ENCODE results near the gene DTNB.
"Not testable (repeated sequence)": the region's sequence is repeated elsewhere in the genome, so short reads cannot be mapped to it uniquely, and the experiment has no call there.

Gene DTNB

GRCh38 chr2:25411753-25412152 lies 261.6 kb downstream of the DTNB start:
- Histone ChIP-seq H3K36me3 (ENCODE audit: control insufficient read depth, insufficient read depth, low read length) (no peaks in the 10 kb centered on the region), H3K27ac (ENCODE audit: low read depth, low read length, severe bottlenecking) (no peak overlapping the region), H3K9me3 (ENCODE audit: control insufficient read depth, low read length) (no peaks in the 10 kb centered on the region), H3K4me1 (ENCODE audit: control insufficient read depth, insufficient read depth, low read length, poor library complexity, severe bottlenecking) (no peaks in the 10 kb centered on the region), H3K4me3 (ENCODE audit: extremely low read depth, insufficient read depth, low read length, poor library complexity, severe bottlenecking) (no peak overlapping the region)
- 80 to 86% methylated on average over 4 to 5 of the region's 6 CpGs for WGBS, 2 experiments (ENCODE audit: insufficient coverage in 2 of 2)

- no peak overlapping the region for H3K27ac ChIP-seq (ENCODE audit: low read depth, low read length, severe bottlenecking)
- no peaks in the 10 kb centered on the region for H3K36me3 ChIP-seq (ENCODE audit: control insufficient read depth, insufficient read depth, low read length)
- H3K4me1 ChIP-seq (ENCODE audit: control insufficient read depth, insufficient read depth, low read length, poor library complexity, severe bottlenecking), result no peaks in the 10 kb centered on the region
- H3K9me3 ChIP-seq (ENCODE audit: control insufficient read depth, low read length), result no peaks in the 10 kb centered on the region
- WGBS, 2 experiments (ENCODE audit: insufficient coverage in 2 of 2), result 93 to 98% methylated on average over 5 to 6 of the region's 8 CpGs
- no peak overlapping the region for H3K4me3 ChIP-seq (ENCODE audit: extremely low read depth, insufficient read depth, low read length, poor library complexity, severe bottlenecking)
Measured at GRCh38 chr2:25411281-25411680, 262.1 kb downstream of the DTNB start.

- no peaks in the 10 kb centered on the region for H3K36me3 ChIP-seq (ENCODE audit: control insufficient read depth, insufficient read depth, low read length)
- no peak overlapping the region for H3K4me3 ChIP-seq (ENCODE audit: extremely low read depth, insufficient read depth, low read length, poor library complexity, severe bottlenecking)
- H3K9me3 ChIP-seq (ENCODE audit: control insufficient read depth, low read length), result no peaks in the 10 kb centered on the region
- 83 to 94% methylated on average over 1 to 4 of the region's 6 CpGs for WGBS, 2 experiments (ENCODE audit: insufficient coverage in 2 of 2)
- no peaks in the 10 kb centered on the region for H3K4me1 ChIP-seq (ENCODE audit: control insufficient read depth, insufficient read depth, low read length, poor library complexity, severe bottlenecking)
- no peak overlapping the region for H3K27ac ChIP-seq (ENCODE audit: low read depth, low read length, severe bottlenecking)
Measured at GRCh38 chr2:25410370-25410769, 263.0 kb downstream of the DTNB start.

- Histone ChIP-seq H3K9me3 (ENCODE audit: control insufficient read depth, low read length) (no peaks in the 10 kb centered on the region), H3K36me3 (ENCODE audit: control insufficient read depth, insufficient read depth, low read length) (no peaks in the 10 kb centered on the region), H3K27ac (ENCODE audit: low read depth, low read length, severe bottlenecking) (no peak overlapping the region), H3K4me3 (ENCODE audit: extremely low read depth, insufficient read depth, low read length, poor library complexity, severe bottlenecking) (no peak overlapping the region), H3K4me1 (ENCODE audit: control insufficient read depth, insufficient read depth, low read length, poor library complexity, severe bottlenecking) (no peaks in the 10 kb centered on the region)
- WGBS, 2 experiments (ENCODE audit: insufficient coverage in 2 of 2), result 89 to 93% methylated on average over 3 of the region's 3 CpGs
Measured at GRCh38 chr2:25409468-25409867, 263.9 kb downstream of the DTNB start.

- Histone ChIP-seq H3K27ac (ENCODE audit: low read depth, low read length, severe bottlenecking) (no peak overlapping the region), H3K9me3 (ENCODE audit: control insufficient read depth, low read length) (no peaks in the 10 kb centered on the region), H3K4me3 (ENCODE audit: extremely low read depth, insufficient read depth, low read length, poor library complexity, severe bottlenecking) (no peak overlapping the region), H3K4me1 (ENCODE audit: control insufficient read depth, insufficient read depth, low read length, poor library complexity, severe bottlenecking) (no peaks in the 10 kb centered on the region), H3K36me3 (ENCODE audit: control insufficient read depth, insufficient read depth, low read length) (no peaks in the 10 kb centered on the region)
- 75 to 100% methylated on average over 1 of the region's 1 CpG for WGBS, 2 experiments (ENCODE audit: insufficient coverage in 2 of 2)
Measured at GRCh38 chr2:25409044-25409443, 264.3 kb downstream of the DTNB start.

- no peaks in the 10 kb centered on the region for H3K36me3 ChIP-seq (ENCODE audit: control insufficient read depth, insufficient read depth, low read length)
- no peaks in the 10 kb centered on the region for H3K4me1 ChIP-seq (ENCODE audit: control insufficient read depth, insufficient read depth, low read length, poor library complexity, severe bottlenecking)
- H3K4me3 ChIP-seq (ENCODE audit: extremely low read depth, insufficient read depth, low read length, poor library complexity, severe bottlenecking), result no peak overlapping the region
- H3K27ac ChIP-seq (ENCODE audit: low read depth, low read length, severe bottlenecking), result no peak overlapping the region
- 89 to 95% methylated on average over 9 of the region's 9 CpGs for WGBS, 2 experiments (ENCODE audit: insufficient coverage in 2 of 2)
- H3K9me3 ChIP-seq (ENCODE audit: control insufficient read depth, low read length), result no peaks in the 10 kb centered on the region
Measured at GRCh38 chr2:25405611-25406295, 267.6 kb downstream of the DTNB start.

- not testable (repeated sequence) for H3K9me3 ChIP-seq (ENCODE audit: control insufficient read depth, low read length); H3K27ac ChIP-seq (ENCODE audit: low read depth, low read length, severe bottlenecking); H3K36me3 ChIP-seq (ENCODE audit: control insufficient read depth, insufficient read depth, low read length); H3K4me1 ChIP-seq (ENCODE audit: control insufficient read depth, insufficient read depth, low read length, poor library complexity, severe bottlenecking); H3K4me3 ChIP-seq (ENCODE audit: extremely low read depth, insufficient read depth, low read length, poor library complexity, severe bottlenecking)
- WGBS, 2 experiments (ENCODE audit: insufficient coverage in 2 of 2), result 94% methylated on average over 7 to 11 of the region's 13 CpGs
Measured at GRCh38 chr2:25403120-25403760, 270.1 kb downstream of the DTNB start.

- no peaks in the 10 kb centered on the region for H3K9me3 ChIP-seq (ENCODE audit: control insufficient read depth, low read length)
- H3K36me3 ChIP-seq (ENCODE audit: control insufficient read depth, insufficient read depth, low read length), result no peaks in the 10 kb centered on the region
- WGBS, 2 experiments (ENCODE audit: insufficient coverage in 2 of 2), result 100% methylated on average over 1 to 2 of the region's 3 CpGs
- H3K4me3 ChIP-seq (ENCODE audit: extremely low read depth, insufficient read depth, low read length, poor library complexity, severe bottlenecking), result no peak overlapping the region
- no peak overlapping the region for H3K27ac ChIP-seq (ENCODE audit: low read depth, low read length, severe bottlenecking)
- H3K4me1 ChIP-seq (ENCODE audit: control insufficient read depth, insufficient read depth, low read length, poor library complexity, severe bottlenecking), result peaks cover 4% of the 10 kb centered on the region
Measured at GRCh38 chr2:25402477-25402876, 270.9 kb downstream of the DTNB start.

- WGBS, 2 experiments (ENCODE audit: insufficient coverage in 2 of 2), result 89 to 96% methylated on average over 7 of the region's 8 CpGs
Measured at GRCh38 chr2:25401307-25402026, 271.9 kb downstream of the DTNB start.

GRCh38 chr2:25400576-25401216 lies 272.7 kb downstream of the DTNB start:
- Histone ChIP-seq H3K9me3 (ENCODE audit: control insufficient read depth, low read length) (no peaks in the 10 kb centered on the region), H3K27ac (ENCODE audit: low read depth, low read length, severe bottlenecking) (no peak overlapping the region), H3K36me3 (ENCODE audit: control insufficient read depth, insufficient read depth, low read length) (no peaks in the 10 kb centered on the region), H3K4me1 (ENCODE audit: control insufficient read depth, insufficient read depth, low read length, poor library complexity, severe bottlenecking) (peaks cover 4% of the 10 kb centered on the region), H3K4me3 (ENCODE audit: extremely low read depth, insufficient read depth, low read length, poor library complexity, severe bottlenecking) (no peak overlapping the region)
- WGBS, 2 experiments (ENCODE audit: insufficient coverage in 2 of 2), result 83 to 90% methylated on average over 2 of the region's 3 CpGs

More at GRCh38 chr2:25401307-25402026, 271.9 kb downstream of the DTNB start:
- H3K4me1 ChIP-seq (ENCODE audit: control insufficient read depth, insufficient read depth, low read length, poor library complexity, severe bottlenecking), result peaks cover 4% of the 10 kb centered on the region
- H3K27ac ChIP-seq (ENCODE audit: low read depth, low read length, severe bottlenecking), result no peak overlapping the region
- H3K9me3 ChIP-seq (ENCODE audit: control insufficient read depth, low read length), result no peaks in the 10 kb centered on the region
- no peak overlapping the region for H3K4me3 ChIP-seq (ENCODE audit: extremely low read depth, insufficient read depth, low read length, poor library complexity, severe bottlenecking)
- no peaks in the 10 kb centered on the region for H3K36me3 ChIP-seq (ENCODE audit: control insufficient read depth, insufficient read depth, low read length)
